Activated CD8-positive, alpha-beta memory T cell treated with anti-CD3 and anti-CD28 coated beads for 36 hours (primary cell): ENCODE data around the gene FUNDC2. TPM values are rescaled to one million over a fixed set of nuclear protein-coding genes. Genes with fewer than 3 reads are reported as not detected.

ENCODE experiments used
- CTCF ChIA-PET: fragments of 350-600 bp; sonication (Branson Sonifier 250); formaldehyde crosslinking; loops from one replicate; lab custom pipeline; 2021; ENCODE audit warnings: antibody characterized with exemption; lab: Charles Lee
- POLR2A ChIA-PET: fragments of 350-600 bp; sonication (Branson Sonifier 250); formaldehyde crosslinking; loops from one replicate; lab custom pipeline; 2021; ENCODE audit warnings: antibody characterized with exemption; lab: Charles Lee
- total RNA-seq, 2 experiments: library from RNA; stranded (reverse); gene quantifications; one replicate each; pipeline ENCODE4 v1.2.3, GENCODE V29; 2021

FUNDC2 gene
- total RNA-seq, 2 experiments from 2014 or later, result 94.8 to 102 TPM

- POLR2A ChIA-PET, result no interaction called here
These were observed 30.5 kb downstream of the FUNDC2 start for GRCh38 chrX:155056877-155057792.

GRCh38 chrX:155061760-155062159 is 35.1 kb downstream of the FUNDC2 start:
- POLR2A ChIA-PET, result interaction anchor here (0.7 kb wide), 1 partner anchor 9 kb away, joined by 3 read pairs; no protein-coding TSS in a partner anchor
- CTCF ChIA-PET, result interaction anchor here (1.4 kb wide), 1 partner anchor 25 kb away, joined by 3 read pairs; no protein-coding TSS in a partner anchor

More at GRCh38 chrX:155056877-155057792, 30.5 kb downstream of the FUNDC2 start:
- CTCF ChIA-PET, result interaction anchor here (0.9 to 2.8 kb wide), 6 partner anchors 8 to 139 kb away, joined by 3 to 8 read pairs (median 4); no protein-coding TSS in a partner anchor

DNA sequence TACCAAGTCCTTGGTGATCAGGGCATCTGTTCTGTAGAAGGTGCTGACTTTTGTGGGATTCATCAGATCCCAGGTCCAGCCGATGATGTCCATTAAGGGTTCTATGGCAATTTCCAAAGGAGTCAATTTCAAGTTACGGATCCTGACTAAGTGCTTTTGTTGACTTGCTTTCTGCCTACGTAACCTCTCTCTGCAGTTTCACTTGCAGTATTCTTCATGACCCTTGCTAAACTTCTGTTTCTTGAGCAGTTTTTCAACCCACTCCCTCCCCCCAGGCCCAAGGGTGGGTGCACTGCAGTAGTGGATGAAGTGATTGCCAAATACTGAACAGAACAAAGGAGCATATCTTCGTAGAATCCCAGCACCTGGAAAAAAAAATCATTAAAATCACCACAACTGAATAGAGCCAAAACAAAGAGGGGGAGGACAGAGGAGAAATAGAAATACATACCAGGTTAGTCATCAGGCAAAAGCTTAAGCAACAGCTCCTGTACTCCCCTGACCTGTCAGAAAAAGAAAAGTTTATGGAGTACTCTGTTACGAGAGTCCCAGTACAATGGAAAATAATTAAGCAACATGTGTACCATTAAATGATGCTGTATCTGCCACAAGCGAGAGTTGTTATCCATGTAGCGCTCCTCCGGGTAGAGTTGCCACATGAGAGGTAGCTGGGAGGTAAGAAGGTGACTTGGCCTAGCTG is 38.5 kb downstream of the FUNDC2 start:
- ChIA-PET CTCF (no interaction called here), POLR2A (no interaction called here)

GRCh38 chrX:155068165-155068564 is 41.5 kb downstream of the FUNDC2 start:
- ChIA-PET CTCF (no interaction called here), POLR2A (no interaction called here)

GRCh38 chrX:155069414-155069813 is 42.8 kb downstream of the FUNDC2 start:
- ChIA-PET POLR2A (interaction anchor here (1.3 kb wide), 1 partner anchor 43 kb away, joined by 3 read pairs; the partner anchor contains the start of gene FUNDC2), CTCF (no interaction called here)

- POLR2A ChIA-PET, result interaction anchor here (0.9 to 1.3 kb wide), 2 partner anchors 8 to 43 kb away, joined by 3 read pairs; partner anchors contain the start of gene FUNDC2
- CTCF ChIA-PET, result no interaction called here
These were observed 43.4 kb downstream of the FUNDC2 start for GRCh38 chrX:155070038-155070437.

GRCh38 chrX:155070663-155070974 is 44.0 kb downstream of the FUNDC2 start:
- ChIA-PET CTCF (no interaction called here), POLR2A (interaction anchor here (0.9 to 1.3 kb wide), 2 partner anchors 9 to 44 kb away, joined by 3 read pairs; partner anchors contain the start of gene FUNDC2)

- POLR2A ChIA-PET, result interaction anchor here (0.9 kb wide), 2 partner anchors 9 to 44 kb away, joined by 3 read pairs; partner anchors contain the start of gene FUNDC2
- CTCF ChIA-PET, result no interaction called here
These were observed 44.5 kb downstream of the FUNDC2 start, which contains the start of the genes BRCC3, CMC4 and MTCP1 for GRCh38 chrX:155070975-155071693. Gene BRCC3, plus strand, starts transcription at chrX:155071508. Its CDS starts 20 bp downstream, at chrX:155071528. Gene CMC4, minus strand, starts transcription at chrX:155071136. Its CDS starts 7,113 bp downstream, at chrX:155064023. Gene MTCP1, minus strand, starts transcription at chrX:155071136. Its CDS starts 5,126 bp downstream, at chrX:155066010.

GRCh38 chrX:155071694-155072280 is 45.1 kb downstream of the FUNDC2 start:
- ChIA-PET CTCF (no interaction called here), POLR2A (interaction anchor here (0.9 kb wide), 1 partner anchor 45 kb away, joined by 3 read pairs; the partner anchor contains the start of gene FUNDC2)

GRCh38 chrX:155086202-155086840 is 59.7 kb downstream of the FUNDC2 start:
- CTCF ChIA-PET, result interaction anchor here (0.7 to 1.2 kb wide), 5 partner anchors 14 to 169 kb away, joined by 3 read pairs; no protein-coding TSS in a partner anchor
- POLR2A ChIA-PET, result no interaction called here

DNA sequence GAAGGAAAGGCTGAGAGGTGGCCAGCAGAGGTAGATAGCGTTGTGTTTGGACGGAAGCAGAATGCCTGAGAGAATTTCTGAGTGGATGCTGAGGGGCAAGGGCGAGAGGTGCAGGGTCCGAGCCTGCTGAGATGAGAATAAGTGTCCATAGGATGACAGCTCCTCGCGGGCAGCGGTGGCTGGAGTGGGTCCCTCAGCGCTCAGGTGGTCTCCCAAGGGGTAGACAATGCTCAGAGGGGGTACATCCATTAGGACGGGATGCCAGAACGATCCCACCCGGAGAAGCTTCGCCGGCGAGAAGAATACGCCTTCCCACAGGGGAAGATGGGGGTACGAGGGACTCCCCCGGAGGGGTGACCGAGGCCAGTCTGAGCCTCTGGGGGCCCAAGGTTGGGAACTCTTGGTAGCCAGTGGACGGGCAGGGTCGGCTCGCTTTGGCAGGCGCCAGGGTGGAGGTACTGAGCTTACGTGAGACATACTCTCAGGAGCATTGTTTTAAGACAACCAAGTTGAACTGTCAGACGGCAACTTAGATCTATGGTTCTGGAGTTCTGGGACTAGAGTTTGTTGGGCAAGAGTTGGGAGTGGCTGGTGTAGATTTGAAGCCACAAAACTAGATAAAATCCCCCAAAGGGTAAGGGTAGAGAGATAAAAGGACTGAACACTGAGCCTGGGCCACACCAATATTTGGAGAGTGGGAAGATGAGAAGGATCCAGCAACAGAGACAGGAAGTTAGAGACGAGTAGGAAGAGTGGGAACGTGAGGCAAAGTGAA is 60.5 kb downstream of the FUNDC2 start:
- POLR2A ChIA-PET, result no interaction called here
- CTCF ChIA-PET, result interaction anchor here (0.9 to 1.0 kb wide), 2 partner anchors 25 to 107 kb away, joined by 3 read pairs; no protein-coding TSS in a partner anchor

DNA sequence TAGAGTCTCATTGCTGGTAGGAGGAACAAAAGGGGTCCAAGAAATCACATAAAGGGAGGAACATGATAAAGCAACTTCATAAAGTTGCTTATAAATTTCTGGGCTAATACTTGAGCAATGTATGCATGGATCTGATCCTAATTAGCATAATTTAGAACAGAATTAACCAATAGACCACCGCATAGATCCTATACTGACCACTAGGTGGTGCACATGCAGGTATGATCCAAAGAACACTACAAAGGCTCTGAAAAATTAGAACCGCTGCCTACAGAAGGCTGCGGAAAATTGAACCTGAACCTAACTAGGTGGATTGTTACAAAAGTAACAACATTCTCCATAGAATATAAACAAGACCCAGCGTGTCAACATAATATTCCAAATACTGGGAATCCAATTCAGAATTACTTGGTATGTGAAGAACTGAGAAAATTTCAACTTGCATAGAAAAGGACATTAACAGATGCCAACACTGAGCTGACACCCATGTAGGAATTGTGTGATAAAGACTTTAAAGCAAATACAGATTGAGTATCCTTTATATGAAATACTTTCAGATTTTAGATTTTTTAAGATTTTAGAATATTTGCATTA is 67.9 kb downstream of the FUNDC2 start:
- ChIA-PET POLR2A (no interaction called here), CTCF (no interaction called here)

DNA sequence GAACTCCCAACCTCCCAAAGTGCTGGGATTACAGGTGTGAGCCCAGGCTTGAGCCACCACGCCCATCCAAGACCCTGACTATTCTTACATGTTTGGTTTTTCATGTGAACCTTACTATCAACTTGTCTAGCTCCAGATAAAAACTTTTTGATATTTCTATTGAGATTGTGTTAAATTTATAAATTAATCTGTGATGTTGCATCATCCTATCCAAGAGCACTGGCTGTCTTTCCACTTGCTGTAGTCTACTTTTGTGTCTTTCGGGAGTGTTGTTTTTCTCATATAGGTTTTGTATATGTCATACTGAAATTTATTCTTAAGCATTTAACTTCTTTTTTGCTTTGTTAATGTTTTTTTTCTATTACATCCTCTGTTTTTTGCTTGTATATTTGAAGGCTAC is 79.3 kb downstream of the FUNDC2 start:
- CTCF ChIA-PET, result no interaction called here
- POLR2A ChIA-PET, result no interaction called here

DNA sequence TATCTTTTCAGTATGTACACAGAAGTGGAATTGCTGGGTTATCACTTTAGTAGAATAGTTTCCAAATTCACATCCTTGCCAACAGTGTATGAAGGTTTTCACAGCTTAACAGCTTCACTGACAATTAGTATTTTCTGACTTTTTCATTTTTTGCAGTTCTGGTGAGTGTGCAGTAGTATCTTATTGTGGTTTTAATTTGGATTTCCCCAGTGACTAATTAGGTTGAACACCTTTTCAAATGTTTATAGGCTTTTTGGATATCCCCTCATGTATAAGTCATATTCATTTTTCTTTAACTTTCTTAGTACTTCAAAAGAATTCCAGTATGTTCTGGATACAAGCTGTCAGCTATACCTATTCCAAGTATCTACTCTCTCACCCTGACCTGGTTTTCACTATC is 81.8 kb downstream of the FUNDC2 start:
- ChIA-PET POLR2A (interaction anchor here (0.6 kb wide), 1 partner anchor 304 kb away, joined by 4 read pairs; no protein-coding TSS in a partner anchor), CTCF (no interaction called here)
